WERI-Rb-1 (cell line): Measurements from ENCODE around the gene LILRA5.
"Not testable (repeated sequence)": the region's sequence is repeated elsewhere in the genome, so short reads cannot be mapped to it uniquely, and the experiment has no call there.

ENCODE experiments used
- DNase-seq: peaks from one replicate; pipeline ENCODE4 v3.0.0-alpha.2; 2020
- H3K27ac ChIP-seq: fragments of 250-450 bp; sonication (Bioruptor Pico); 2 replicates; pipeline ENCODE4 v1.5.1; 2020; ENCODE audit warnings: mild to moderate bottlenecking, moderate library complexity
- H3K27me3 ChIP-seq: fragments of 250-450 bp; sonication (Bioruptor Pico); 2 replicates; pipeline ENCODE4 v1.5.1; 2021; ENCODE audit warnings: mild to moderate bottlenecking, low read depth, moderate library complexity; ENCODE audit not compliant: insufficient read depth, severe bottlenecking
- H3K36me3 ChIP-seq: fragments of 250-450 bp; sonication (Bioruptor Pico); 2 replicates; pipeline ENCODE4 v1.5.1; 2020; ENCODE audit warnings: mild to moderate bottlenecking, moderate library complexity
- H3K4me3 ChIP-seq: 2 replicates; pipeline ENCODE4 v1.5.1; 2011; ENCODE audit warnings: low read depth, mild to moderate bottlenecking, control low read depth, low read length
- H3K9me3 ChIP-seq: fragments of 250-450 bp; sonication (Bioruptor Pico); 2 replicates; pipeline ENCODE4 v1.5.1; 2021; ENCODE audit warnings: mild to moderate bottlenecking, moderate library complexity; ENCODE audit not compliant: severe bottlenecking
- TF ChIP-seq, protein P1 (sequence below): IDR thresholded peaks from 2 replicates; pipeline ENCODE4 v1.5.1; 2011; ENCODE audit warnings: low read depth, mild to moderate bottlenecking, control low read depth, inconsistent platforms, low read length

Gene LILRA5

DNA sequence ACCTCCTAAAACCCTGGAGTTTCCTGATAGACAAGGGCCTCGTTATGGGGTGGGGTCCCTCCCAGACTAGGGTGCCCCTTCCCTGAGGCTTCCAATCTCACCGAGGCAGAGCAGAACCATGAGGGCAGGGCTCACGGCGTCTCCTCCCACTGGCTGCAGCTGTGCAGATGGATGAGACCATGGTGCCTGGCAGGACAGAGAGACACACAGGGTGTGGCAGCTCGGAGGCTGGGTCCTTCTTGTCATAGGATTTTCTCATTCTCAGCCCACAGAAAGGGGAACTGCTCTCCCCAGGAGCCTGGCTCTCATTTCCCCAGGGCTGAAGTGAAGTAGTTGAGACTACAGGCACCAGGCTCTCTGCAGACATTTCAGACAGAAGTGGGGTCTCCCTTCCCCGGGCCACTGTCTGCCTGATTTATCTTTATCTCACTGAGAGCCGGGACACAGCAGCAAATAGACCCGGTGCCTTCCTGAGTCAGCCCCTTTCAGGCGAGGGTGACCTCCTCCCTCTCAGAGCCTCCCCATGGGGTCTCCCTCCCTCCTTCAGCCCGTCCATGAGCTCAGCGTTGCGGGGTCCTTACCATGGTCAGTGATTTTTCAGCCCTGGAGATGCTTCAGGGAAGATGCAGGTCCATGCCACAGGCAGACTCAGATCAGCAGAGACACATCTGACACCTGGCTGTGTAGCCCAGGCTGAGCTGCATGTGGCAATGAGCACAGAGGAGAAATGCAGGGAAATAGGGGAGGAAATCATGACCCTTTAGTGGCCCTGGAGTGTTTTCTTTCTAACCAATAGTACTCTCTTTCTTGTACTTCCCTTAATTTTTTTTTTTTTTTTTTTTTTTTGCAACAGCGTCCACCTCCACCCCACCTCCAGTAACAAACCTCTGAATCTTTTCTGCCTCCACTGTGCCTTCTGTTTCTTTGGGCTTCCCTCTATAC, at the start of gene LILRA5:
Gene LILRA5 (minus strand): TSS at position 731 of the 942 bp plus-strand sequence. CDS start 147 bp downstream, at position 584.
- TF ChIP-seq, protein P1, sequence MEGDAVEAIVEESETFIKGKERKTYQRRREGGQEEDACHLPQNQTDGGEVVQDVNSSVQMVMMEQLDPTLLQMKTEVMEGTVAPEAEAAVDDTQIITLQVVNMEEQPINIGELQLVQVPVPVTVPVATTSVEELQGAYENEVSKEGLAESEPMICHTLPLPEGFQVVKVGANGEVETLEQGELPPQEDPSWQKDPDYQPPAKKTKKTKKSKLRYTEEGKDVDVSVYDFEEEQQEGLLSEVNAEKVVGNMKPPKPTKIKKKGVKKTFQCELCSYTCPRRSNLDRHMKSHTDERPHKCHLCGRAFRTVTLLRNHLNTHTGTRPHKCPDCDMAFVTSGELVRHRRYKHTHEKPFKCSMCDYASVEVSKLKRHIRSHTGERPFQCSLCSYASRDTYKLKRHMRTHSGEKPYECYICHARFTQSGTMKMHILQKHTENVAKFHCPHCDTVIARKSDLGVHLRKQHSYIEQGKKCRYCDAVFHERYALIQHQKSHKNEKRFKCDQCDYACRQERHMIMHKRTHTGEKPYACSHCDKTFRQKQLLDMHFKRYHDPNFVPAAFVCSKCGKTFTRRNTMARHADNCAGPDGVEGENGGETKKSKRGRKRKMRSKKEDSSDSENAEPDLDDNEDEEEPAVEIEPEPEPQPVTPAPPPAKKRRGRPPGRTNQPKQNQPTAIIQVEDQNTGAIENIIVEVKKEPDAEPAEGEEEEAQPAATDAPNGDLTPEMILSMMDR: no peak
- Histone ChIP-seq H3K27ac (no peak within 1 kb of the TSS), H3K27me3 (peaks cover 87% of the 10 kb centered on the region), H3K4me3 (no peak within 1 kb of the TSS), H3K9me3 (peaks cover 7% of the 10 kb centered on the region), H3K36me3 (no peaks in the 10 kb centered on the region)
- no peak for DNase-seq

DNA sequence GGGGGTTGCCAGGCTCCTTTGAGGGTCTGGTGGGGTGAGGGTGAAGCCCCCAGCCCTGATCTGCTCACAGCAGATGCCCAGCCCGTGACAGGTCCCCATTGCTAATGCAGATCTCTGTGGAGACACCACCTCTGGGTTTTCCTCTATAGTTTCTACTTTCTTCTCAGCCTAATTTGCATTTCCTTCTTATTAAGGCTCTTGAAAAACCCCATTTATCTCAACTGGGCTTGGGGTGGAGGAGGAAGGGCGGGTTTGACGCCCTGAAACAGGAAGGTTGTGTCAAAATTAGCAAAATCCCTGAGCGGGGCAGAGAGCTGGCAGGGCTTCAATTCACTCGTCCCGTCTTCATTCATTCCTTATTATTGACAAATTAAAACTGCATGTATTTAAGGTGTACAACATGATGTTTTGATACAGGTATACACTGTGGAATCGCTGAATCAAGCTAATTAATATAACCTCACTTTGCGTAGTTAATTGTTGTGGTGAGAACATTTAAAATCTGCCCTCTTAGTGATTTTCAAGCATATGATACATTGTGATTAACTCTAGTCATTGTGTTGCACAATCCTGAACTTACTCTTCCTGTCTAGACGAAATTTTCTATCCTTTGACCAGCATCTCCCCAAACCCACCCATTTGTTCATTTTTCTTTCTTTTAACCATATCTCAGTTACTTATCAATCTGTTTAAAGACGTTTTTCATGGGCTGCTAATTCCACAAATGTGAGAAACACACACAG, 48.9 kb upstream of the LILRA5 start:
- not testable (repeated sequence) for H3K27ac ChIP-seq, H3K36me3 ChIP-seq, DNase-seq, H3K4me3 ChIP-seq, H3K9me3 ChIP-seq
- peaks cover 42% of the 10 kb centered on the region for H3K27me3 ChIP-seq

DNA sequence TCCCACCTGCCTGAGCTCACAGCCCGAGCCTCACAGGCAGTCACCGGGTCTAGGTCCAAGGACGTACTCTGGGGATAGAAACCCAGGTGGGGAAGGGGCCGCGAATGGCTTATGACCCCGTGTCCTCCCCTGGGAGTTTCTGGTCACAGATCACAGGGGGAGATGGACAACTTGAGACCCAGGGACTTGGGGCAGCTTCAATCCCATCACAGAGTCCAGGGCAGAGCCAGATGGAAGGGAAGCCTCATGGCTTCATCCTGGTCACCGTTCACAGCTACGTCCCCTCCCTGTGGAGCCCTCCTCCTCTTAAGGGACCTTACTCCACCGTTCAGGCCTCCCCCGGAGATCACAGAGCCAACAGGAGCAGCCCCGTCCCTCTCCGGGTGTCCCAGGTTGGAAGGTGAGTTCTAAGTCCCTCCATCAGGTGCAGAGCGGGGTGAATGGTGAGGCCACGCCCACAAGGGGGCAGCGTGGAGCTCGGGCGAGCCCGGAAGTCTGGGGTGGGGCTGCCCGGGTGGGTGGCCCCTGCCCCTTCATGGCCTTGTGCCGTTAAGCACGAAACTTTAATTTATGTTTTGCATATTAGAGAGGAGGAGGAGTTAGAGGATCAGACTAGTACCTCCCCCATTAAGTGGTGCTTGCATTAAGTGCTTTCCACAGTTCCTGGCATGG, 46.3 kb upstream of the LILRA5 start:
- H3K27ac ChIP-seq, H3K9me3 ChIP-seq, H3K36me3 ChIP-seq, H3K4me3 ChIP-seq: not testable (repeated sequence)
- peak; percentile 40 for DNase-seq
- TF ChIP-seq, protein P1: 0 out of 2 replicates have a peak, but pooled peaks have one; percentile 21
- H3K27me3 ChIP-seq: peaks cover 44% of the 10 kb centered on the region

DNA sequence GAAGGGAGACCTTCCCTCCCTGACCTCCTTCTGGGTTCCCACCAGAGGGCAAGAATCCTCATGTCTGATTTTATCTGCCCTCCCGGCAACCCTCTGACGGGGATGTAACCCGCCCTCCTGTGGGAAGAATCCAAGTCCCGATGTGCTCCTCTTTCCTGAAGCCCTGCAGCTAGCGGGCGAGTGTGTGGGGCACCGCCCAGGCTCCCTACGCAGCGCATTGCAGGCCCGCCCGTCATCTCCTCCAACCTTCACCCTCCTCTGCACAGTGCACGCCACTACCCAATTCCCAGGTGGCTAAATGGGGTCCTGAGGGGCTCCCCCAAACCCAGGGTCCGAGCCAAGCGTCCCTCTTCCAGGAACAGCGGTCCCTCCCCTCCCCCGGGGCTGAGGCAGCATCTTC, 44.4 kb upstream of the LILRA5 start:
- TF ChIP-seq, protein P1: no peak
- Histone ChIP-seq H3K27me3 (peaks cover 51% of the 10 kb centered on the region), H3K9me3 (no peaks in the 10 kb centered on the region), H3K36me3 (no peaks in the 10 kb centered on the region), H3K4me3 (no peak overlapping the region), H3K27ac (no peak overlapping the region)
- no peak for DNase-seq

DNA sequence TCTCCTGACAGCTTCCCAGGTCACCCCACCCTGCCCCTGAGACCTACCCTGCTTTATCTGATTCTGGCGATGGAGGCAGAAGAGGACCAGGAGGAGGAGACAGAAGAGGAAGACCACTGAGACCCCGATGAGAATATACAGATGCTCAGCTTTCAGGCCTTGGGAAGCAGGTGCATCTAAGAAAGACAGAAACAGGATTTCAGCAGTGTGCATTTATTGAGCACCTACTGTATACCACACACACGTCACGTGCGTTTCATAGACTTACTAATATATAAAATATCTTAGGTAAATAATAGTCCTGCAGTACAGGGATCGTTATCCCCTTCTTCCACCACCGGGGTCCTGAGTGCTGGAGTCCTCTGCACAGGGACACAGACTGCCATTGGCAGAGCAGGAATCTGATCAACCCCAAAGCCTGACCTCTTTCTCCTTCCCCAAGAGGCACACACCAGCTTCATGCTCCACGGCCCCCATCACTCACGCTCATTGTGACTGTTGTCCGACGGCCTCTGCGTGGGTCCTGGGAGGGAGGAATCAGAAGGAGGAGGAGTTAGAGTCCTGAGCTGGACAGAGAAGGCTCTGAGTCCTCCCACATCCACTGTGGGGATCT, 43.6 kb upstream of the LILRA5 start:
- Histone ChIP-seq H3K9me3 (no peaks in the 10 kb centered on the region), H3K36me3 (no peaks in the 10 kb centered on the region), H3K4me3 (no peak overlapping the region), H3K27me3 (peaks cover 57% of the 10 kb centered on the region), H3K27ac (no peak overlapping the region)
- TF ChIP-seq, protein P1: no peak
- DNase-seq: no peak
